ENCODE measurements around the gene PRDM16. TPM values are rescaled to one million over a fixed set of nuclear protein-coding genes. Genes with fewer than 3 reads are reported as not detected.

Gene PRDM16
- total and polyA plus RNA-seq, 4 donors, result 0.05 to 0.67 (median 0.19) TPM

GRCh38 chr1:3159121-3159520 lies 90.1 kb downstream of the PRDM16 start:
- 92% methylated on average over 10 of the region's 10 CpGs for WGBS
- DNase-seq (ENCODE audit: low spot score), result no peak
- H3K9me3 ChIP-seq (ENCODE audit: control insufficient read depth in 4 of 4, low read length in 3 of 4), result no peaks in the 10 kb centered on the region
- H3K27me3 ChIP-seq (ENCODE audit: control insufficient read depth in 4 of 4, insufficient read depth in 4 of 4, low read length in 3 of 4), result no peaks in the 10 kb centered on the region
- TF ChIP-seq, protein P1, sequence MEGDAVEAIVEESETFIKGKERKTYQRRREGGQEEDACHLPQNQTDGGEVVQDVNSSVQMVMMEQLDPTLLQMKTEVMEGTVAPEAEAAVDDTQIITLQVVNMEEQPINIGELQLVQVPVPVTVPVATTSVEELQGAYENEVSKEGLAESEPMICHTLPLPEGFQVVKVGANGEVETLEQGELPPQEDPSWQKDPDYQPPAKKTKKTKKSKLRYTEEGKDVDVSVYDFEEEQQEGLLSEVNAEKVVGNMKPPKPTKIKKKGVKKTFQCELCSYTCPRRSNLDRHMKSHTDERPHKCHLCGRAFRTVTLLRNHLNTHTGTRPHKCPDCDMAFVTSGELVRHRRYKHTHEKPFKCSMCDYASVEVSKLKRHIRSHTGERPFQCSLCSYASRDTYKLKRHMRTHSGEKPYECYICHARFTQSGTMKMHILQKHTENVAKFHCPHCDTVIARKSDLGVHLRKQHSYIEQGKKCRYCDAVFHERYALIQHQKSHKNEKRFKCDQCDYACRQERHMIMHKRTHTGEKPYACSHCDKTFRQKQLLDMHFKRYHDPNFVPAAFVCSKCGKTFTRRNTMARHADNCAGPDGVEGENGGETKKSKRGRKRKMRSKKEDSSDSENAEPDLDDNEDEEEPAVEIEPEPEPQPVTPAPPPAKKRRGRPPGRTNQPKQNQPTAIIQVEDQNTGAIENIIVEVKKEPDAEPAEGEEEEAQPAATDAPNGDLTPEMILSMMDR (IDR thresholded peaks at IDR 0.05; ENCODE audit: low read depth, low read length, missing input control), result no peak
- TF ChIP-seq TAF1 (conservative IDR thresholded peaks at IDR 0.05), result no peak
- no peak for TF ChIP-seq HNF4A (conservative IDR thresholded peaks at IDR 0.05)
- TF ChIP-seq REST (IDR thresholded peaks at IDR 0.05), result no peak
- no peak for TF ChIP-seq RXRA (IDR thresholded peaks at IDR 0.05)
- no peak for TF ChIP-seq FOXA2 (IDR thresholded peaks at IDR 0.05)
- no peak for TF ChIP-seq YY1 (IDR thresholded peaks at IDR 0.05)
- TF ChIP-seq JUND (IDR thresholded peaks at IDR 0.05), result no peak
- no peak for TF ChIP-seq EGR1 (IDR thresholded peaks at IDR 0.05; ENCODE audit: low read depth in 2 of 2)
- TF ChIP-seq, protein P2, sequence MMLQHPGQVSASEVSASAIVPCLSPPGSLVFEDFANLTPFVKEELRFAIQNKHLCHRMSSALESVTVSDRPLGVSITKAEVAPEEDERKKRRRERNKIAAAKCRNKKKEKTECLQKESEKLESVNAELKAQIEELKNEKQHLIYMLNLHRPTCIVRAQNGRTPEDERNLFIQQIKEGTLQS (IDR thresholded peaks at IDR 0.05), result no peak
- TF ChIP-seq, protein P3, sequence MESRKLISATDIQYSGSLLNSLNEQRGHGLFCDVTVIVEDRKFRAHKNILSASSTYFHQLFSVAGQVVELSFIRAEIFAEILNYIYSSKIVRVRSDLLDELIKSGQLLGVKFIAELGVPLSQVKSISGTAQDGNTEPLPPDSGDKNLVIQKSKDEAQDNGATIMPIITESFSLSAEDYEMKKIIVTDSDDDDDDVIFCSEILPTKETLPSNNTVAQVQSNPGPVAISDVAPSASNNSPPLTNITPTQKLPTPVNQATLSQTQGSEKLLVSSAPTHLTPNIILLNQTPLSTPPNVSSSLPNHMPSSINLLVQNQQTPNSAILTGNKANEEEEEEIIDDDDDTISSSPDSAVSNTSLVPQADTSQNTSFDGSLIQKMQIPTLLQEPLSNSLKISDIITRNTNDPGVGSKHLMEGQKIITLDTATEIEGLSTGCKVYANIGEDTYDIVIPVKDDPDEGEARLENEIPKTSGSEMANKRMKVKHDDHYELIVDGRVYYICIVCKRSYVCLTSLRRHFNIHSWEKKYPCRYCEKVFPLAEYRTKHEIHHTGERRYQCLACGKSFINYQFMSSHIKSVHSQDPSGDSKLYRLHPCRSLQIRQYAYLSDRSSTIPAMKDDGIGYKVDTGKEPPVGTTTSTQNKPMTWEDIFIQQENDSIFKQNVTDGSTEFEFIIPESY (IDR thresholded peaks at IDR 0.05), result no peak
- TF ChIP-seq, protein P4, sequence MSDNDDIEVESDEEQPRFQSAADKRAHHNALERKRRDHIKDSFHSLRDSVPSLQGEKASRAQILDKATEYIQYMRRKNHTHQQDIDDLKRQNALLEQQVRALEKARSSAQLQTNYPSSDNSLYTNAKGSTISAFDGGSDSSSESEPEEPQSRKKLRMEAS (IDR thresholded peaks at IDR 0.05), result no peak
- no peak for TF ChIP-seq SP1 (IDR thresholded peaks at IDR 0.05)
- no peak for TF ChIP-seq GABPA (IDR thresholded peaks at IDR 0.05 in 1 of 2, conservative IDR thresholded peaks at IDR 0.05 in 1 of 2)
- TF ChIP-seq FOXA1 (IDR thresholded peaks at IDR 0.05), result no peak
- no peak for TF ChIP-seq HNF4G (IDR thresholded peaks at IDR 0.05)
- TF ChIP-seq RAD21 (IDR thresholded peaks at IDR 0.05), result no peak
- no peak for TF ChIP-seq NR2F2 (IDR thresholded peaks at IDR 0.05)
- no peak overlapping the region for H3K27ac ChIP-seq (ENCODE audit: low read depth in 1 of 2, low read length in 2 of 2)
- no peaks in the 10 kb centered on the region for H3K36me3 ChIP-seq (ENCODE audit: control insufficient read depth in 4 of 4, insufficient read depth in 3 of 4, low read depth in 1 of 4, low read length in 3 of 4)
- H3K4me3 ChIP-seq (ENCODE audit: low read depth in 1 of 3, low read length in 3 of 3), result no peak overlapping the region
- H3K9ac ChIP-seq (ENCODE audit: low read depth in 1 of 2, low read length in 2 of 2), result no peak overlapping the region
- no peaks in the 10 kb centered on the region for H3K4me1 ChIP-seq (ENCODE audit: control insufficient read depth in 4 of 4, insufficient read depth in 4 of 4, low read length in 3 of 4)
